ENCODE measurements around the gene EPHB3.

GRCh38 chr3:184595726-184596125, 34.1 kb downstream of the EPHB3 start:
- TF ChIP-seq RB1 (IDR thresholded peaks at IDR 0.05; ENCODE audit: borderline replicate concordance) (no peak), SRF (IDR thresholded peaks at IDR 0.05; ENCODE audit: low read depth in 2 of 2, low read length in 2 of 2) (no peak), CTCF (IDR thresholded peaks at IDR 0.05 in 2 of 3, conservative IDR thresholded peaks at IDR 0.05 in 1 of 3; ENCODE audit: control insufficient read depth in 2 of 3, extremely low read depth in 1 of 3, insufficient read depth in 1 of 3, low read depth in 3 of 3, low read length in 3 of 3) (no peak), YY1 (IDR thresholded peaks at IDR 0.05; ENCODE audit: low read depth, low read length) (no peak), SMC3 (IDR thresholded peaks at IDR 0.05; ENCODE audit: borderline replicate concordance, low read length) (no peak), CEBPB (IDR thresholded peaks at IDR 0.05; ENCODE audit: borderline replicate concordance in 1 of 2, low read depth in 2 of 2, low read length in 2 of 2) (no peak), ATF3 (IDR thresholded peaks at IDR 0.05; ENCODE audit: borderline replicate concordance, extremely low read depth, low read depth, low read length) (no peak), POLR2AphosphoS5 (IDR thresholded peaks at IDR 0.05; ENCODE audit: low read length) (no peak), ZBED1 (IDR thresholded peaks at IDR 0.05; ENCODE audit: borderline replicate concordance) (no peak), POLR2AphosphoS2 (IDR thresholded peaks at IDR 0.05; ENCODE audit: low read depth, low read length) (no peak), PAX5 (IDR thresholded peaks at IDR 0.05; ENCODE audit: borderline replicate concordance, low read depth, low read length) (no peak), YBX1 (IDR thresholded peaks at IDR 0.05) (no peak)
- TF ChIP-seq, protein P1, sequence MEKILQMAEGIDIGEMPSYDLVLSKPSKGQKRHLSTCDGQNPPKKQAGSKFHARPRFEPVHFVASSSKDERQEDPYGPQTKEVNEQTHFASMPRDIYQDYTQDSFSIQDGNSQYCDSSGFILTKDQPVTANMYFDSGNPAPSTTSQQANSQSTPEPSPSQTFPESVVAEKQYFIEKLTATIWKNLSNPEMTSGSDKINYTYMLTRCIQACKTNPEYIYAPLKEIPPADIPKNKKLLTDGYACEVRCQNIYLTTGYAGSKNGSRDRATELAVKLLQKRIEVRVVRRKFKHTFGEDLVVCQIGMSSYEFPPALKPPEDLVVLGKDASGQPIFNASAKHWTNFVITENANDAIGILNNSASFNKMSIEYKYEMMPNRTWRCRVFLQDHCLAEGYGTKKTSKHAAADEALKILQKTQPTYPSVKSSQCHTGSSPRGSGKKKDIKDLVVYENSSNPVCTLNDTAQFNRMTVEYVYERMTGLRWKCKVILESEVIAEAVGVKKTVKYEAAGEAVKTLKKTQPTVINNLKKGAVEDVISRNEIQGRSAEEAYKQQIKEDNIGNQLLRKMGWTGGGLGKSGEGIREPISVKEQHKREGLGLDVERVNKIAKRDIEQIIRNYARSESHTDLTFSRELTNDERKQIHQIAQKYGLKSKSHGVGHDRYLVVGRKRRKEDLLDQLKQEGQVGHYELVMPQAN (conservative IDR thresholded peaks at IDR 0.05): no peak

Data from GM12878 (cell line).